Right atrium auricular region (tissue), 2 donors: ENCODE results near the gene VWA5B2. TPM values are rescaled to one million over a fixed set of nuclear protein-coding genes. Genes with fewer than 3 reads are reported as not detected.

Experiments used
- DNase-seq: peaks from one replicate; pipeline ENCODE4 v3.0.0-alpha.2; 2019; ENCODE audit warnings: low spot score
- H3K27ac ChIP-seq, 2 donors: fragments of 200-600 bp; sonication (generic); 1 replicate in 1 of 2; 2 replicates in 1 of 2; pipeline ENCODE4 v1.5.1; 2016 to 2019
- H3K27me3 ChIP-seq, 2 donors: fragments of 200-600 bp; sonication (generic); one replicate each; pipeline versions ENCODE4 v1.5.1 to v1.6.0; 2017 to 2019
- H3K36me3 ChIP-seq: fragments of 200-600 bp; sonication (generic); one replicate; pipeline ENCODE4 v1.5.1; 2016
- H3K4me1 ChIP-seq, 2 donors: fragments of 200-600 bp; sonication (generic); one replicate each; pipeline versions ENCODE4 v1.5.1 to v1.6.0; 2017 to 2019
- H3K4me3 ChIP-seq, 2 donors: fragments of 200-600 bp; sonication (generic); 1 replicate in 1 of 2; 2 replicates in 1 of 2; pipeline ENCODE4 v1.5.1; 2017 to 2019; ENCODE audit warnings: mild to moderate bottlenecking in 1 of 2, moderate library complexity in 1 of 2
- H3K9me3 ChIP-seq, 2 donors: fragments of 200-600 bp; sonication (generic); one replicate each; pipeline ENCODE4 v1.5.1; 2019
- total RNA-seq, 2 donors: library from RNA; depleted of rRNA; stranded (reverse); fragments of >200 nt; gene quantifications; one replicate each; pipeline ENCODE4 v1.1.0, GENCODE V29; 2016
- TF ChIP-seq, protein P1 (sequence below), 2 donors: fragments of 200-600 bp; sonication (generic); IDR thresholded peaks; one replicate each; pipeline ENCODE4 v1.5.1; 2019; ENCODE audit warnings: antibody characterized with exemption in 2 of 2

Gene VWA5B2
- total RNA-seq, 2 donors from 2014 or later = not detected

DNA sequence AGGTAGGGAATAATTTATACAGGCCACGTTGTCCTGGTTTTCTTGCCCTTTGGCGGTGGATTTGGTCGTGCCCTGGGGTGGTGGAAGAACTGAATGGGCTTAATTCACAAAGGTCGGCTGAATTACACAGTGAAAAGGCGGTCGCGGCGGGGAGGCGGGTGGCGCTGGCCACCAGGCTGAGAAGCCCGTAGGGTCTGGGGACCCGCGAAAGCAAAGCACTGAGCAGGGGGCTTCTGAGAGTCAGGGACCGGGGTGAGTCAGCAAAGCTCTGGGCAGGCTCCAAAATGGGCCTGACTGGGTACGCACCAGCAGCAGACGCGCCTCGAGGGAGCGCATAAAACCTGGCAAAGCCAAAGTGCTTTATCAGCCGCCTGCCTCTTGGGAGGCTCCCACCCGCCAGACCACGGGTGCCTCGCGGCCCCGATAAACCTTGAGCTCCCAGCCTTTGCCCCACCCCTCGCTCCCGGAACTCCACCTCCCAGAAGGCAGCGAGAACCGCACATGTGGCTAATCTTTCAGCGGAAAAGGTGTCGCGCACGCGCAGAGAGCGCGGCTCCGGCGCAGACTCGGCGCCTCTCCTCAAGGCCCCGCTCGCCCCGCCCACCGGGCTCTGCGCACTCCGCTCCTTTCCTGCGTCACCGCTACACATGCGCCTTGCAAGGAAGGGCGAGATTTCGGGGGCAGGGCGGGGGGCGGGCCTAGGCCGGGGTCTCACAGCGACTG, 43.8 kb upstream of the VWA5B2 start:
- Histone ChIP-seq H3K36me3 (peaks cover 67% of the 10 kb centered on the region), H3K27me3 (no peaks in the 10 kb centered on the region), H3K9me3 (no peaks in the 10 kb centered on the region), H3K4me3 (peak overlapping the region; percentile 73 to 74), H3K4me1 (peaks cover 0 to 32% of the 10 kb centered on the region in 2 donors), H3K27ac (peak overlapping the region; percentile 84 to 92)
- peak; percentile 99 for DNase-seq
- TF ChIP-seq, protein P1, sequence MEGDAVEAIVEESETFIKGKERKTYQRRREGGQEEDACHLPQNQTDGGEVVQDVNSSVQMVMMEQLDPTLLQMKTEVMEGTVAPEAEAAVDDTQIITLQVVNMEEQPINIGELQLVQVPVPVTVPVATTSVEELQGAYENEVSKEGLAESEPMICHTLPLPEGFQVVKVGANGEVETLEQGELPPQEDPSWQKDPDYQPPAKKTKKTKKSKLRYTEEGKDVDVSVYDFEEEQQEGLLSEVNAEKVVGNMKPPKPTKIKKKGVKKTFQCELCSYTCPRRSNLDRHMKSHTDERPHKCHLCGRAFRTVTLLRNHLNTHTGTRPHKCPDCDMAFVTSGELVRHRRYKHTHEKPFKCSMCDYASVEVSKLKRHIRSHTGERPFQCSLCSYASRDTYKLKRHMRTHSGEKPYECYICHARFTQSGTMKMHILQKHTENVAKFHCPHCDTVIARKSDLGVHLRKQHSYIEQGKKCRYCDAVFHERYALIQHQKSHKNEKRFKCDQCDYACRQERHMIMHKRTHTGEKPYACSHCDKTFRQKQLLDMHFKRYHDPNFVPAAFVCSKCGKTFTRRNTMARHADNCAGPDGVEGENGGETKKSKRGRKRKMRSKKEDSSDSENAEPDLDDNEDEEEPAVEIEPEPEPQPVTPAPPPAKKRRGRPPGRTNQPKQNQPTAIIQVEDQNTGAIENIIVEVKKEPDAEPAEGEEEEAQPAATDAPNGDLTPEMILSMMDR (IDR thresholded peaks at IDR 0.05) = no peak

DNA sequence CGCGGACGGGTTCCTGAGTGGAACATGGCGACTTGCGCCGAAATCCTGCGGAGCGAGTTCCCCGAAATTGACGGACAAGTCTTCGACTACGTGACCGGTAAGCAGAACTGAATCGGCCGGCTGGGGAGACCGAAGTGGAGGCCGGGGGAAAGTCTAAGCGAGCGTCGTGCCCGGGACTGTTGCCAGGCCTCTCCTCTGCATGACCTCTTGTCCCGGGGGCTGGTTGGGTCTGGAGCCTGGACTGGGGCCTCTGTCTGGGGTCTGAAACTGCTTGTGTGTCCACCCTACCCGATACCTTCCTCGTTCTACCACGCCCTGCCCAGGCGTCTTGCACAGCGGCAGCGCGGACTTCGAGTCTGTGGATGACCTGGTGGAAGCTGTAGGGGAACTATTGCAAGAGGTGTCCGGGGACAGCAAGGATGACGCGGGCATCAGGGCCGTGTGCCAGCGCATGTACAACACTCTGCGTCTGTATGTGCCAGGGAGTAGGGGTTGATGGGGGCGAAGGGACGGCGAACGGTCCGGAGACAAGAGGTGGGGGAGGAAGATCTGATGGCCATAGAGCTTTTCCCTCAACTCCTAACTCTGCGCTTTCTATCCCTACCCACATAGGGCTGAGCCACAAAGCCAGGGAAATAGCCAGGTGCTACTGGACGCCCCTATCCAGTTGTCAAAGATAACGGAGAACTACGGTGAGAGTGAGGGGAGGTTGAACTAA, 43.0 kb upstream of the VWA5B2 start, which contains the start of gene ABCF3:
Gene ABCF3, plus strand, starts transcription at position 16 of the 718 bp plus-strand sequence. Its CDS starts 9 bp downstream, at position 25.
- Histone ChIP-seq H3K27me3 (no peaks in the 10 kb centered on the region), H3K36me3 (peaks cover 67% of the 10 kb centered on the region), H3K4me1 (peaks cover 0 to 32% of the 10 kb centered on the region in 2 donors), H3K4me3 (peak within 1 kb of the TSS; percentile 73 to 74), H3K27ac (peak within 1 kb of the TSS; percentile 84 to 92), H3K9me3 (no peaks in the 10 kb centered on the region)
- TF ChIP-seq, protein P1 (IDR thresholded peaks at IDR 0.05) = no peak
- DNase-seq = peak; percentile 73

DNA sequence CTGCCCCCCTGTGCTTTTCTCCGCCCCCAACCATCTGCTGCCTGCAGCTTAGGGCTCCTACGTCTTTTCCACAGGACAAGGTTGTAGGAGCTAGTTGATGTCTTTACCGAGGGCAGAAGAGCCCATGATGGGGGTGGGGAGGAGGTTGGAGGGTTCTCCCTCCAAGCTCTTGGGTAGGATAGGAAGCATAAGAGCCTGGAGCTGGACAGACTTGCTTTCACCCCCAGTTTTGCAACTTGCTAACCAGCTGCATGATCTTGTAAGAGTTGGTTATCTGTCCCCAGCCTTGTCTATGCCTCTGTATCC, 42.5 kb upstream of the VWA5B2 start:
- Histone ChIP-seq H3K4me3 (peak overlapping the region; percentile 73 to 74), H3K27me3 (no peaks in the 10 kb centered on the region), H3K27ac (peak overlapping the region; percentile 84 to 92), H3K9me3 (no peaks in the 10 kb centered on the region), H3K4me1 (peaks cover 0 to 32% of the 10 kb centered on the region in 2 donors), H3K36me3 (peaks cover 67% of the 10 kb centered on the region)
- TF ChIP-seq, protein P1 (IDR thresholded peaks at IDR 0.05) = no peak
- DNase-seq = no peak

DNA sequence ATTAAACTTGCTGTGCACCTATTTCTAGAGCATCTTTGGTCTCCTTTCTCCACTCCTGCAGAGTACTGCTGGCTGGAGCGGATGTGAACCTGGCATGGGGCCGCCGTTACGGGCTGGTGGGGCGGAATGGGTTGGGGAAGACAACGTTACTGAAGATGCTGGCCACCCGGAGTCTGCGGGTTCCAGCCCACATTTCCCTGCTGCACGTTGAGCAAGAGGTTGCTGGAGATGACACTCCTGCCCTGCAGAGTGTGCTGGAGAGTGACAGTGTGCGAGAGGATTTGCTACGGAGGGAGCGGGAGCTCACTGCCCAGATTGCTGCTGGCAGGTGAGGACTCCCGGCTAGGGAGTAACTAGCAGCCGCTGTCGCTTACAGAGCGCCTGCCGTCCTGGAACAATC, 41.3 kb upstream of the VWA5B2 start:
- Histone ChIP-seq H3K4me1 (peaks cover 0 to 32% of the 10 kb centered on the region in 2 donors), H3K4me3 (no peak overlapping the region), H3K27ac (no peak overlapping the region), H3K36me3 (peaks cover 67% of the 10 kb centered on the region), H3K27me3 (no peaks in the 10 kb centered on the region), H3K9me3 (no peaks in the 10 kb centered on the region)
- no peak for DNase-seq
- TF ChIP-seq, protein P1 (IDR thresholded peaks at IDR 0.05) = no peak

DNA sequence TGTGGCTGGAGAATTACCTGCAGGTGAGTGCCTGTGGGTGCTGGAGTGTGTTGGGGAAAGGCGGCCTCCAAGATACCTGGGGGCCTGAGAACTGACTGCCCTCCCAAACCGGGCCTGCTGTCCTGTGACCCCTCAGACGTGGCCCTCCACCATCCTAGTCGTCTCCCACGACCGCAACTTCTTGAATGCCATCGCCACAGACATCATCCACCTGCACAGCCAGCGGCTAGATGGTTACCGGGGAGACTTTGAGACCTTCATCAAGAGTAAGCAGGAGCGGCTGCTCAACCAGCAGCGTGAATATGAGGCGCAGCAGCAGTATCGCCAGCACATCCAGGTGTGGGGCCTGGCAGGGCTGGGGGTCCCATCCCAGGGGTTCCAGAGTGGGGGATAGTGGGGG, 40.0 kb upstream of the VWA5B2 start:
- no peak overlapping the region for H3K27ac ChIP-seq
- DNase-seq = no peak
- peaks cover 0 to 32% of the 10 kb centered on the region in 2 donors for H3K4me1 ChIP-seq
- TF ChIP-seq, protein P1 (IDR thresholded peaks at IDR 0.05) = no peak
- H3K4me3 ChIP-seq = no peak overlapping the region
- H3K9me3 ChIP-seq = no peaks in the 10 kb centered on the region
- H3K27me3 ChIP-seq = no peaks in the 10 kb centered on the region
- peaks cover 70% of the 10 kb centered on the region for H3K36me3 ChIP-seq
